Breast epithelium (tissue), 3 donors: ENCODE results near the gene ASIC3.

ENCODE experiments used
- CTCF ChIP-seq, 3 donors: fragments of 450-650 bp; IDR thresholded peaks; one replicate each; pipeline ENCODE4 v1.5.1; 2016 to 2017; ENCODE audit warnings: antibody characterized with exemption in 3 of 3, mild to moderate bottlenecking in 3 of 3, moderate library complexity in 3 of 3
- POLR2A ChIP-seq: fragments of 450-650 bp; IDR thresholded peaks from one replicate; pipeline ENCODE4 v1.6.1; 2016; ENCODE audit warnings: antibody characterized with exemption, mild to moderate bottlenecking, moderate library complexity
- POLR2AphosphoS5 ChIP-seq, 3 donors: sonication (generic); formaldehyde crosslinking; IDR thresholded peaks; one replicate each; pipeline ENCODE4 v1.6.1; 2017; ENCODE audit warnings: antibody characterized with exemption in 3 of 3

DNA sequence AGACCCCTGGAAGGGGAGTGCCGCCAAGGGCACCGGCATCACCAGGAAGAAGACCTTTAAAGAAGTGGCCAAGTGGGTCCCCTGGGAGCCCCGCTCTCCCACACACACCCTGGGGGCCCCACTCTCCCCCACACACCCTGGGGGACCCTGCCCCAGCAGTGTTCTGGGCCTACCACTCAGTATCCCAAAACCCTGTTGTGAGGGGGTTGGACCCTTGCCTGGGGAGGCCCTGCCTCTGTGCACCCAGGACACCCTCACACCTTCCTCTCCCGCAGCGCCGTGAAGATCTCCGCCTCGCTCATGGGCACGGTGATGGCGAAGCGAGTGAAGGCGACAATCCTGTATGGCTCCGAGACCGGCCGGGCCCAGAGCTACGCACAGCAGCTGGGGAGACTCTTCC, 46.8 kb upstream of the ASIC3 start:
- TF ChIP-seq CTCF (IDR thresholded peaks at IDR 0.05) (no peak), POLR2A (no peak), POLR2AphosphoS5 (IDR thresholded peaks at IDR 0.05) (no peak)
